GM20431 (cell line): ENCODE measurements around the gene SEM1.
"Not testable (repeated sequence)": the region's sequence is repeated elsewhere in the genome, so short reads cannot be mapped to it uniquely, and the experiment has no call there.

Source experiments
- in situ Hi-C: fragments of 300-500 bp; cut with MseI, MboI; formaldehyde crosslinking; loops from one replicate; pipeline ENCODE4 v1.15.0; 2020; ENCODE audit warnings: low sequenced_read_pairs; ENCODE audit not compliant: unreplicated experiment

The SEM1 gene

DNA sequence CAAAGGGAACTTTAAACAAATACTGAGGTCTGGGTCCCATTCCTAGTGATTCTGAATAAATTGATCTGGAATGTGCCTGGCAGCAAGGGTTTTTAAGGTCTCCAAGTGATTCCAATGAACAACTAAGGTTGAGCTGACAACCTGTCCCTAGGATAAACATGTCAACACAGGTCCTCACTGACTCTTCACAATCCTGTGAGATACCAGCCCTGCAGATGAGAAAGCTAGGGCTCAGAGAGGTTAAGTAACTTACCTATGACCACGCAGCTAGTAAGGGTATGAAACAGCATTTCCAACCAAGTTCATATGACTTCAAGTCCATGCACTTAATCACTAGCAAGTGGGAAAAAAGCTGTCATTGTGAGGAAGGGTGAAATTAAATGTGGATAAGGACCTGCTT, 44.0 kb downstream of the SEM1 start:
- in situ Hi-C loops = no loop called here

DNA sequence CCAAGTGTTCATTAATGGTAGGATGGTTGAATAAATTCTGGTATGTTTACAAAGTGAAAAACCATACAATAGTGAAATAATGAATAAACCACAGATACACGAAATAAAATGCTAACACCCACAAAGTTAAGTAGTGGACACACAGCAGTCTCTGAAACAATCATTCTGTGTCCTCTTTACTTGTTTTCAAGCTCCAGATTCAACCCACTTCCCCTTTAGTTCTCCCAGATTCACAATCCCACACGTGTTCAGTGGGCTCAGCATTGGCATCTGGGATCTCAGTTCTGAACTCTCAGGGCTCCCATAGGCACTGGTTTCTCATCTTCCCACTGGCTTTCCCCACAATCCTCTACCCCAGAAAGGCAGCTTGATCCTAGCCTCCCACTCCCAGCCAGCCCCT, 44.9 kb downstream of the SEM1 start:
- in situ Hi-C loops = no loop called here

DNA sequence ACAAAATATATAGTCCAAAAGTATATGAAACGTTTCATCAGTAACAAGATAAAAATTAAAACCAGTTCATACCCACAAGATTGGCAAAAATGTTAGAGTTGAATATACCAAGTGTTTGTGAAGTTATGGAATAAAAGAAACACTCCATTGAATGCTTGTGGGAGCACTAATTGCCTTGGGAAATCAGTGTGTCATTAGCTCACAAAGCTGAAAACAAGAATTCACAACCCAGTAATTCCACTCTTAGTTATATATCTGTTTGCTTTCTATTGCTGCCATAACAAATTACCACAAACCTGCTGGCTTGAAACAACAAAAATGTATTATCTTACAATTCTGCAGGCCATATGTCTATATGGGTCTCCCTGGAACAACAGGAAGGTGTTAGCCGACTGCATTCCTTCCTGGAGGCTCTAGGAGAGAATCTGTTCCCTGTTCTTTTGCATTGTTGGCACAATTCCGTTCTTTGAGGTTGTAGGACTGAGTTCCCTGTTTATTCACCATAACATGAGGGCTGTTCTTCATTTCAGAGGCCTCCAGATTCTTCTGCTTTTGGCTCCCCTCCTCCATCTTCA, 45.7 kb downstream of the SEM1 start:
- in situ Hi-C loops = no loop called here

DNA sequence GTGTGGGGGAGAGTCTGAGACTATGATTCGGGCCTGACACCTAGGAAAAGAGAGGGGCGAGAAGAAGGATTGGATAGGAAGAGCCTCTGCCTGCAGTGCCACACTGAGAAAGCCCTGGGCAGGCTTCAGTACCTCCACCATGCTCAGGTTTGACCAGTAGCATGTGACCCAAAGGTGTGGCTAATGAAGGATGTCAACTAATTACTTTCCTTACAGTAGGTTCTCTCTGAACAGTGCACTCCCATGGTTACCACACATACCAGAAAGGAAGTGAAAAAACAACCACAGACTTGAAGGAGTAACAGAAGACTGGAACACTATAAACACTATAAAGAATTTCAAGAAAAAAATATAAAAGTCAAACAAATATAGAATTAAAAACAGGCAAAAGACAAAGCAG, 46.2 kb downstream of the SEM1 start:
- in situ Hi-C loops = no loop called here

DNA sequence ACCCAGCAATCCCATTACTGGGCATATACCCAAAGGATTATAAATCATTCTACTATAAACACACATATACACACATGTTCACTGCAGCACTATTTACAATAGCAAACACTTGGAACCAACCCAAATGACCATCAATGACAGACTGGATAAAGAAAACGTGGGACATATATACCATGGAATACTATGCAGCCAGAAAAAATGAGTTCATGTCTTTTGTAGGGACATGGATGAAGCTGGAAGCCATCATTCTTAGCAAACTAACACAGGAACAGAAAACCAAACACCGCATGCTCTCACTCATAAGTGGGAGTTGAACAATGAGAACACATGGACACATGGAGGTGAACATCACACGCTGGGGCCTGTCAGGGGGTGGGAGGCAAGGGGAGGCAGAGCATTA, 47.5 kb downstream of the SEM1 start:
- in situ Hi-C loops = not testable (repeated sequence)

DNA sequence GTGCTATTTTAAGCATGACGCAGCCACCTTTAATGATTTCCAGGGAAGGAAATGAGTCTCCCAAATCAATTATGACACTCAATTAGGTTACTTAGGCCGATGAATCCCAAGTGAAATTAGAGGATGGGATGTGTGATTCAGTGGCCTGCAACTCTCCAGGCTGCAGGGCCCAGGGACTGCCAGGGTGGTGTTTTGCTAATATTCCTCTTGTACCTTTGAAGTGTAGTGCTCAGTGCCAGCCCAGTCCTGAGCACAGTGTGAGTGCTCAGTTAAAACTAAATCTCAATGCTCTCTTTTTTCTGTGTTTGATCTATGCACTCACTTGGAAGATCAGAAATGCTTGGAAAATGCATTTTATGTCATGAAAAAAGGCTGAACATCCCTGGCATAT, 51.6 kb downstream of the SEM1 start:
- in situ Hi-C loops = no loop called here

DNA sequence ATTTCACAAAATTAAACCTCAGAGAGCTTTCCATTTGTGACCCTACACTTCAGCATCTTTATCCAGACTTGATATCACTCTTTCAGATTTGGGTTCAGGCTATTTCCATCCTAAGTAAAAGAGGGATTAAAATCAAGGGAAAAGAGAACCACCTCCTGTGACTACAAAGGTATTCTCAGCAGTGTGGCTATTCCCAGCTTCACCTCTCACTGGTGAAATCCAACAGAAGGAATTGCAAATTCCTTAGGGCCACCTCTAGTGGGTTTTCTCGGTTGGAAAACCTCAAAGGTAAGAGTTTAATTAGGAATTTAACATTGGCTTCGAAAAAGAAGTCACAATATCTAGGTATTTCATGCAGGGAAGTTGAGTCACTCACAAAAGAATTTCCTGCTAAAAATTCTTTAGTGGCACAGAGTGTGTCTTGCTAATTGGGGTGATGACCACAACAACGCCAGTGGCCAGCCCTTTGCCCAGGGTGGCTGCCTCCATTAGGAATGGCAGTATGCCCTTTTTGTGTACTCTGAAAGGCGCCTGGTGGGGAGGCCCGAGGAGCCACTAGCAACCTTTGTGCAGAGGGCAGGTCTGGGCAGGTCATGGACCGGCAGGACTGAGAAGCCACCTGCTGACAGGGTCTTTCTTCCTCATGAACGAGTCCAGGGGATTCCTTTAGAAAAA, 52.2 kb downstream of the SEM1 start:
- in situ Hi-C loops = no loop called here

DNA sequence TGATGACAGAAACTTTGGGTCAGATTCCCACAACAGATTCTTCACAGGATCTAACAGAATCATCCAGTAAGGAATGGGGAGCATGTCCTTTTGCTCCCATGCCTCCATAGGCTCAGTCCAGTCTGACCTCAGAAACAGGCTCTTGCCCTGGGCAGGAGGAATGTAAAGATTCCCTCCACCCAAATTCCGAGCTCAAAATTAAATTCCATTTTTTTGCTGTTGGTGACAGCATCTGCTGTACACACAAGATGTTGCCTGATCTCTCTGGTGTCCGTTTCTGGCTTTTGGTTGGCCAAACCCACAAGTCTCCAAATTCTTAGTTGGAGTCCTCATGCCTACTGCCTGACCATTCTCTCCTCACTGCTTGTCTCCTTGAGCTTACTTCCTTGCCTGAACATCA, 53.7 kb downstream of the SEM1 start:
- in situ Hi-C loops = no loop called here

DNA sequence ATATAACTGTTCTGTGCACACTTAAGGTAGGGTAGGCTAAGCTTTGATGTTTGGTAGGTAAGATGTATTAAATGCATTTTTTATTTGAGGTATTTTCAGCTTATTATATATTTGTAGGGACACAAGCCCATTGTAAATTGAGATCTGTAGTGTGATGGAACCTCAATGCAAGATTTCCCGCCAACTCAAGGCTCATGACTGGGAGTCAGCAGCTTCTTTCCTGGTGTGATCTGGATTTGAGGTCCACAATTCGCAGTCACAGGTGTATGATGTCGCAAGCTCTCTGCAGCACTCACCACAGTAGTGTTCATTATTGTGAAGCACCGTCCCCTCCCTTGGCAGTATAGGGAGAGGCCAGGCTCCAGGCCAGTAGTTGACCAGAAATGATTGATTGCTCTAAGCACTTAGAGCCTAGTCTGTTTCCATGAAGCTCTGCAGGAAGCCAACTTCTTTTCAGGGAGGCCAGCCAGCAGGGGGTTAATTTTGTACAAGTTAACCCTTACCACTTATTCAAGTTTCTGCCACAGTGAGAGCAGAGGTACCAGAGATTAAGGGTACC, 54.9 kb downstream of the SEM1 start:
- in situ Hi-C loops = no loop called here

DNA sequence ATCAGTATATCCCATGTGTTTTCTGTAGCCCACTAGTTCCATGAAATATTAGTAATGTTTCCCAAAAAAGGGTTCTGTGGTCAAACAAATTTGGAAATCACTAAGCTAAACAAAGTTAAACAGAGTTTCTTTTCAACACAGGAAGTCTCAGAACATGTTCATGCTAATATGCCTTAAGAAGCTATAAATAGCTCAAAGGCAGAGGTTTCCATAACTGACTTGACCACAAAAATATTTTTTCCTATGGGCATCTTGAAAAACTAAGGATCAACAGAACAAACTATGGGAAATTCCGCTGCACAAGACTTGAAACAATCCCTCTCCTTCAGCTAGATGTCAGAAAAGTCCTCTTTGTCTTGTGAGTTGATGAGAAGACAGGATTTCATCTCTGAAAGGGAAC, 59.7 kb downstream of the SEM1 start:
- in situ Hi-C loops = no loop called here

DNA sequence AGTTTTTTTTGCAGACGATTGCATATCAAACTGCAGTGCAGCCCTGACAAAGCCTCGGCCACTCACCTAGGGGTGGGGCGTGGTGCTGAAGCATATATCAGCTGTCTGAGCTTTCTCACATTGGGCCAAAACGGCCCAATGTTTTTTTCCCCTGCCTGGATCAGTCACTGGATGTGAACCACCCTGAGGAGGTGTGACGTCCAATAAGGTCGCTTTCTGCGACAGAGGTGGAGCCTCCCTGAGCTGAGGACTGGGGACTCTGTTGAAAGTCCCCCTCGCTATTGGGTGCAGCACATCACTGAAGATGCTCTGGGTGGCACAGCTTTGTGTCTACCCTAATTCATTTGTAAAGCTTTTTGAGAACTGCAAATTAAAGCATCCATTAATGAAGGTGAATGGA, 60.9 kb downstream of the SEM1 start:
- in situ Hi-C loops = no loop called here

DNA sequence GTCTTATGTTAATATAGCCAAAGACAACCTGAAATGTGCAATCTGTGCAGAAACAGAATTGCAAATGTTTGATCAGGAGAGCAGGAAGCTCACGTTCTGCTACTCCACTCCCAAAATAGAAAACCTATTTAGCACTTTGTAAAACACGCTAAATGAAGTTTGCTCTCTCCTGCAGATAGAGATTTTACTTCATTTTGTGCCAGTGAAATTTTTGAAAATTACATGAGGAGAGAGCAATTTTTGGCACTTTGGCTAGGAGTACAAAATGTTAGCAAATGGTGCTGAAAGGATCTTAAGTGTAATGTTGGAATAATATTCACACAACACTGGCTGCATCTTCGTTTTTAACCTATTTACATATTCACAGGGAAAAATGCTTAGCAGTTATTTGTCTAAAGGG, 61.9 kb downstream of the SEM1 start:
- in situ Hi-C loops = no loop called here

DNA sequence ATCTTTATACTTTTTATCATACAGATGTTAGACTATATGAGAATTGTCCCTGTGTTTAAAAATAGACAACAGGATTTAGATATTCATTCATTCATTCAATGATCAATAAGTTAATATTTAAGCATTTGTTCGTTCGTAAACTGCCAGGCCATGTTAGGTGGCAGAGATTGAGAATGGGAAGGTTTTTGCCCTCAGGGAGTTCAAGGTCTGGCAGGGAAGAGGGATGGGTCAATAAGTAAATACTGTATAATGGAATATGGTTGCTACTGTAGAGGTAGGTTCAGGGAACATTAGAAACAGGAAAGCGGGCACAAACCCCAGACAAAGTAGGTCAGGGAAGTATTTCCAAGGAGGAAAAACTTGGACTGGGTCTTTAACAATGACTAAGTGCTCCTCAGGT, 64.6 kb downstream of the SEM1 start:
- in situ Hi-C loops = no loop called here

DNA sequence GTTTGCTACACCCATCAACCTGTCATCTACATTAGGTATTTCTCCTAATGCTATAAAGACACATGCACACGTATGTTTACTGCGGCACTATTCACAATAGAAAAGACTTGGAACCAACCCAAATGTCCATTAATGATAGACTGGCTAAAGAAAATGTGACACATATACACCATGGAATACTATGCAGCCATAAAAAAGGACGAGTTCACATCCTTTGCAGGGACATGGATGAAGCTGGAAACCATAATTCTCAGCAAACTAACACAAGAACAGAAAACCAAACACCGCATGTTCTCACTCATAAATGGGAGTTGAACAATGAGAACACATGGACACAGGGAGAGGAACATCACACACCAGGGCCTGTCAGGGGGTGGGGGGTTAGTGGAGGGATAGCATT, 66.2 kb downstream of the SEM1 start:
- in situ Hi-C loops = not testable (repeated sequence)

DNA sequence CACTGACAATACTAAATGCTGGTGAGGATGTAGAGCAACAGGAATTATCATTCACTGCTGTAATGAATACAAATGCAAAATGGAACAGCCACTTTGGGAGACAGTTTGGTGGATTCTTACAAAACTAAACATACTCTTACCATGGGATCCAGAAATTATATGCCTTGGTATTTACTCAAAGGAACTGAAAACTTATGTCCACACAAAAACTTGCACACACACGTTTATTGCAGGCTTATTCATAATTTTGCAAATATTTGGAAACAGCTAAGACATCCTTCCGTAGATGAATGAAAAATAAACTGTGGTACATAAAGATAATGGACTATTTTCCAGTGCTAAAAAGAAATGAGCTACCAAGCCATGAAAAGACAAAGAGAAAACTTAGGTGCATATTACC, 69.6 kb downstream of the SEM1 start:
- in situ Hi-C loops = no loop called here
